ENCODE measurements around the gene MRPS31. TPM values are rescaled to one million over a fixed set of nuclear protein-coding genes. Genes with fewer than 3 reads are reported as not detected.
"Not testable (repeated sequence)": the region's sequence is repeated elsewhere in the genome, so short reads cannot be mapped to it uniquely, and the experiment has no call there.

MRPS31 gene
- total RNA-seq, 1 experiment from 2014 or later: 15.3 TPM

- Mint-ChIP-seq H3K9me3 (ENCODE audit: low read depth, unreplicated experiment) (no peaks in the 10 kb centered on the region), H3K27me3 (ENCODE audit: unreplicated experiment) (no peaks in the 10 kb centered on the region), H3K36me3 (ENCODE audit: insufficient read depth, unreplicated experiment) (peaks cover 14% of the 10 kb centered on the region), H3K27ac (ENCODE audit: unreplicated experiment) (no peak overlapping the region), H3K4me3 (ENCODE audit: low read depth, unreplicated experiment) (no peak overlapping the region), H3K4me1 (ENCODE audit: low read depth, unreplicated experiment) (peaks cover 16% of the 10 kb centered on the region)
- CTCF ChIA-PET: interaction anchor here (0.5 to 1.1 kb wide), 2 partner anchors 9 to 170 kb away, joined by 3 to 4 read pairs; no protein-coding TSS in a partner anchor
- BruUV-seq (replicated peaks): no TSS peak
- intact Hi-C loops (cut with micrococcal nuclease; ENCODE audit: unreplicated experiment): loop anchor here (5.0 kb wide), 1 partner anchor 205 kb away; no protein-coding TSS in a partner anchor
- no peak for TF ChIP-seq CTCF (IDR thresholded peaks at IDR 0.05; ENCODE audit: unreplicated experiment)
- DNase-seq: no peak
These were observed 16.1 kb upstream of the MRPS31 start for GRCh38 chr13:40787062-40787461.

GRCh38 chr13:40786568-40786996 is 15.6 kb upstream of the MRPS31 start:
- no peak overlapping the region for H3K27ac Mint-ChIP-seq (ENCODE audit: unreplicated experiment)
- H3K36me3 Mint-ChIP-seq (ENCODE audit: insufficient read depth, unreplicated experiment): peaks cover 14% of the 10 kb centered on the region
- H3K4me1 Mint-ChIP-seq (ENCODE audit: low read depth, unreplicated experiment): peaks cover 16% of the 10 kb centered on the region
- H3K27me3 Mint-ChIP-seq (ENCODE audit: unreplicated experiment): no peaks in the 10 kb centered on the region
- no peak for DNase-seq
- CTCF ChIA-PET: no interaction called here
- TF ChIP-seq CTCF (IDR thresholded peaks at IDR 0.05; ENCODE audit: unreplicated experiment): no peak
- intact Hi-C loops (cut with micrococcal nuclease; ENCODE audit: unreplicated experiment): loop anchor here (5.0 kb wide), 1 partner anchor 206 kb away; no protein-coding TSS in a partner anchor
- no peaks in the 10 kb centered on the region for H3K9me3 Mint-ChIP-seq (ENCODE audit: low read depth, unreplicated experiment)
- H3K4me3 Mint-ChIP-seq (ENCODE audit: low read depth, unreplicated experiment): no peak overlapping the region
- BruUV-seq (replicated peaks): no TSS peak

DNA sequence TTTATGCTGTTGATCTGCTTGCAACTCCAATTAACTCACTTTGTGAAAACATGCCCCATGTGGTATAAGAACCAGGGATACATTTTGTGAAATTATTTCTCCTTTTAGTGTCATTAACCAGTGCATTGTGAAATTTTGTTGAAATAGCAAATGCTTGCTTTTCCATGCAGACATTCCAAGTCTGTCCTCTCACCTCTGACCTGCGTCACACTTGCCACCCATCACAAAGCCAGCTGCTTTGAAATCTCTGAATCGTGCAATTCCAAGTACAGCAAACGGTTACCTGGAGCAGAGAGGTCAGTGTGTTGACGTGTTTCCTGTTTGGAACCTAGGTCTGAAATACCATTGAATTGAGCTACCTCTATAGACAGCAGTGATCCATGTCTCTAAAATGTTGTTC is 13.6 kb upstream of the MRPS31 start:
- H3K27me3 Mint-ChIP-seq (ENCODE audit: unreplicated experiment): no peaks in the 10 kb centered on the region
- intact Hi-C loops (cut with micrococcal nuclease; ENCODE audit: unreplicated experiment): no loop called here
- H3K4me3 Mint-ChIP-seq (ENCODE audit: low read depth, unreplicated experiment): no peak overlapping the region
- no peak overlapping the region for H3K27ac Mint-ChIP-seq (ENCODE audit: unreplicated experiment)
- H3K36me3 Mint-ChIP-seq (ENCODE audit: insufficient read depth, unreplicated experiment): peaks cover 10% of the 10 kb centered on the region
- CTCF ChIA-PET: no interaction called here
- no peak for TF ChIP-seq CTCF (IDR thresholded peaks at IDR 0.05; ENCODE audit: unreplicated experiment)
- no TSS peak for BruUV-seq (replicated peaks)
- H3K4me1 Mint-ChIP-seq (ENCODE audit: low read depth, unreplicated experiment): peaks cover 16% of the 10 kb centered on the region
- H3K9me3 Mint-ChIP-seq (ENCODE audit: low read depth, unreplicated experiment): no peaks in the 10 kb centered on the region
- no peak for DNase-seq

DNA sequence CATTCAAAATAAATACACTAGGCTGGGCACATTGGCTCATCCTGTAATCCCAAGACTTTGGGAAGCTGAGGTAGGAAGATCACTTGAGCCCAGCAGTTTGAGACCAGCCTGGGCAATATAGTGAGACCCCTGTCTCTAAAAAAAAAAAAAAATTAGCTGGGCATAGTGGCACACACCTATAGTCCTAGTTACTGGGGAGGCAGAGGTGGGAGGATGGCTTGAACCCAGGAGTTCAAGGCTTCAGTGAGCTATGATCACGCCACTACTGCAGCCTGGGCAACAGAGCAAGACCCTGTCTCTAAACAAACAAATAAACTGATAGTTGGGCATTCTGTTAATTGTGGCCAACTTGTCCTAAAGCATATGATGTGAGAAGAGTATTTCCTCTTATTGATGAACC is 12.0 kb upstream of the MRPS31 start:
- H3K36me3 Mint-ChIP-seq (ENCODE audit: insufficient read depth, unreplicated experiment); BruUV-seq (replicated peaks); H3K9me3 Mint-ChIP-seq (ENCODE audit: low read depth, unreplicated experiment); H3K27me3 Mint-ChIP-seq (ENCODE audit: unreplicated experiment); intact Hi-C loops (cut with micrococcal nuclease; ENCODE audit: unreplicated experiment); DNase-seq; H3K4me3 Mint-ChIP-seq (ENCODE audit: low read depth, unreplicated experiment); H3K27ac Mint-ChIP-seq (ENCODE audit: unreplicated experiment); CTCF ChIA-PET: not testable (repeated sequence)
- H3K4me1 Mint-ChIP-seq (ENCODE audit: low read depth, unreplicated experiment): peaks cover 18% of the 10 kb centered on the region

GRCh38 chr13:40781717-40782116 is 10.7 kb upstream of the MRPS31 start:
- H3K4me1 Mint-ChIP-seq (ENCODE audit: low read depth, unreplicated experiment): peaks cover 23% of the 10 kb centered on the region
- no peaks in the 10 kb centered on the region for H3K9me3 Mint-ChIP-seq (ENCODE audit: low read depth, unreplicated experiment)
- TF ChIP-seq CTCF (IDR thresholded peaks at IDR 0.05; ENCODE audit: unreplicated experiment): no peak
- H3K36me3 Mint-ChIP-seq (ENCODE audit: insufficient read depth, unreplicated experiment): no peaks in the 10 kb centered on the region
- BruUV-seq (replicated peaks): no TSS peak
- no peaks in the 10 kb centered on the region for H3K27me3 Mint-ChIP-seq (ENCODE audit: unreplicated experiment)
- intact Hi-C loops (cut with micrococcal nuclease; ENCODE audit: unreplicated experiment): no loop called here
- H3K27ac Mint-ChIP-seq (ENCODE audit: unreplicated experiment): no peak overlapping the region
- H3K4me3 Mint-ChIP-seq (ENCODE audit: low read depth, unreplicated experiment): no peak overlapping the region
- CTCF ChIA-PET: no interaction called here
- DNase-seq: no peak

All from Calu3 (cell line).